K562 (cell line): ENCODE measurements around the gene TENM4. TPM values are rescaled to one million over a fixed set of nuclear protein-coding genes. Genes with fewer than 3 reads are reported as not detected.

Experiments
- ATAC-seq: fragments of 200-7000 bp; cut with Tn5 transposase; 3 replicates; pipeline ENCODE4 v1.9.1; 2020; ENCODE audit warnings: moderate library complexity
- BruUV-seq: library from RNA; stranded (reverse); fragments of 400-500 nt; replicated peaks from 2 replicates; lab custom pipeline; 2021; lab: Mats Ljungman, UMichigan
- CTCF ChIA-PET: fragments of 300-600 bp; formaldehyde crosslinking; extraction: SDS; loops from one replicate; lab custom pipeline; 2021; ENCODE audit warnings: low intra/inter-chr PET ratio; lab: Yijun Ruan, JAX
- POLR2A ChIA-PET: fragments of 300-600, 350-650 bp; sonication (Branson Sonifier 250); formaldehyde crosslinking; extraction: SDS; loops from one replicate; lab custom pipeline; 2021; ENCODE audit warnings: antibody characterized with exemption, inconsistent platforms; lab: Yijun Ruan, JAX
- DNase-seq, 4 experiments: peaks; one replicate each; pipeline versions ENCODE4 v3.0.0 to v3.0.0-alpha.2; 2011 to 2018; ENCODE audit warnings: low spot score in 3 of 4, mixed read lengths in 3 of 4; ENCODE audit errors: extremely low read depth in 1 of 4
- FAIRE-seq: peaks from 2 replicates; lab custom pipeline; 2011; peaks lifted over from hg19 to GRCh38; lab: Jason Lieb, UNC
- H2AFZ ChIP-seq: 2 replicates; pipeline ENCODE4 v1.6.0; 2011; ENCODE audit warnings: low read depth, low read length, control low read depth, inconsistent platforms
- H3K27ac ChIP-seq: fragments of 200-600 bp; 3 replicates; pipeline ENCODE4 v1.8.0; 2011; ENCODE audit warnings: low read depth, mild to moderate bottlenecking, control low read depth, inconsistent platforms, low read length, moderate library complexity, mixed read lengths; ENCODE audit errors: extremely low read depth
- H3K27me3 ChIP-seq, 2 experiments: fragments of 300-600 bp in 1 of 2; 2 replicates in 1 of 2; 3 replicates in 1 of 2; pipeline versions ENCODE4 v1.6.0 to v1.8.0; 2011; ENCODE audit warnings: inconsistent platforms in 2 of 2, low read length in 2 of 2, mild to moderate bottlenecking in 1 of 2, mixed read lengths in 1 of 2, moderate library complexity in 1 of 2; ENCODE audit not compliant: control insufficient read depth in 2 of 2, insufficient read depth in 2 of 2
- H3K36me3 ChIP-seq: fragments of 300-600 bp; 3 replicates; pipeline ENCODE4 v1.8.0; 2011; ENCODE audit warnings: mild to moderate bottlenecking, low read length, inconsistent platforms; ENCODE audit not compliant: control insufficient read depth, insufficient read depth
- H3K4me1 ChIP-seq, 2 experiments: fragments of 200-600 bp in 1 of 2; replicated peaks in 1 of 2; 2 replicates in 1 of 2; 3 replicates in 1 of 2; pipeline versions ENCODE4 v1.5.1 to v1.8.0; 2011; ENCODE audit warnings: inconsistent platforms in 2 of 2, low read length in 2 of 2, mild to moderate bottlenecking in 1 of 2, mixed read lengths in 1 of 2, moderate library complexity in 1 of 2; ENCODE audit not compliant: control insufficient read depth in 2 of 2, insufficient read depth in 2 of 2
- H3K4me2 ChIP-seq: 2 replicates; pipeline ENCODE4 v1.6.1; 2011; ENCODE audit warnings: low read length, control low read depth, inconsistent platforms, mixed read lengths; ENCODE audit not compliant: insufficient read depth
- H3K4me3 ChIP-seq: fragments of 200-600 bp; sonication (generic), shearing (Covaris generic); 2 replicates; pipeline ENCODE4 v1.5.1; 2016; ENCODE audit warnings: control low read depth, inconsistent platforms
- H3K79me2 ChIP-seq: fragments of 200-600 bp; 3 replicates; pipeline ENCODE4 v1.8.0; 2011; ENCODE audit warnings: low read length, inconsistent platforms; ENCODE audit not compliant: control insufficient read depth, insufficient read depth
- H3K9ac ChIP-seq, 2 experiments: 2 replicates each; pipeline versions ENCODE4 v1.6.0 to v1.6.1; 2011; ENCODE audit warnings: low read depth in 2 of 2, low read length in 2 of 2, control low read depth in 1 of 2, inconsistent platforms in 1 of 2, mild to moderate bottlenecking in 1 of 2, mixed read lengths in 1 of 2; ENCODE audit not compliant: insufficient read depth in 1 of 2
- H3K9me1 ChIP-seq: one replicate; pipeline ENCODE4 v1.6.0; 2011; ENCODE audit warnings: inconsistent platforms, mild to moderate bottlenecking, low read length, moderate library complexity; ENCODE audit not compliant: control insufficient read depth, insufficient read depth
- H3K9me3 ChIP-seq: replicated peaks from 2 replicates; pipeline ENCODE4 v1.5.1; 2011; ENCODE audit warnings: low read depth, low read length, inconsistent platforms; ENCODE audit not compliant: control insufficient read depth, insufficient read depth
- H4K20me1 ChIP-seq: replicated peaks from 2 replicates; pipeline ENCODE4 v1.6.1; 2011; ENCODE audit warnings: low read length, inconsistent platforms, mixed read lengths; ENCODE audit not compliant: control insufficient read depth, insufficient read depth
- CBFA2T2 ChIP-seq: fragments of 450-650 bp; conservative IDR thresholded peaks from 2 replicates; pipeline ENCODE4 v1.6.1; 2017; ENCODE audit warnings: mild to moderate bottlenecking
- HDAC8 ChIP-seq: fragments of 450-650 bp; IDR thresholded peaks from 2 replicates; pipeline ENCODE4 v1.6.1; 2016; ENCODE audit warnings: mild to moderate bottlenecking, missing genetic modification characterization, moderate library complexity, missing compliant biosample characterization
- RAD51 ChIP-seq: fragments of 450-650 bp; IDR thresholded peaks from 2 replicates; pipeline ENCODE4 v1.7.1; 2016; ENCODE audit warnings: low read depth, mild to moderate bottlenecking, borderline replicate concordance
- TOE1 ChIP-seq, 2 experiments: fragments of 450-650 bp in 1 of 2; sonication (generic) in 1 of 2; formaldehyde crosslinking in 1 of 2; IDR thresholded peaks; 2 replicates each; pipeline versions ENCODE4 v1.7.1 to v1.8.0; 2016 to 2022; ENCODE audit warnings: borderline replicate concordance in 2 of 2, mild to moderate bottlenecking in 2 of 2, antibody characterized with exemption in 1 of 2, inconsistent platforms in 1 of 2, low read depth in 1 of 2, missing genetic modification reagents in 1 of 2, moderate library complexity in 1 of 2
- USF2 ChIP-seq: sonication (generic); formaldehyde crosslinking; IDR thresholded peaks from 2 replicates; pipeline ENCODE4 v1.5.0; 2020; ENCODE audit warnings: missing genetic modification reagents
- WGBS: fragments of 100-300 bp; shearing (Covaris generic); methylation state at CpG from one replicate; pipeline ENCODE4 v1.1.6; 2016; ENCODE audit warnings: low coverage, mixed read lengths; ENCODE audit not compliant: insufficient coverage; ENCODE audit errors: missing lambda C conversion rate; 5-methylcytosine and 5-hydroxymethylcytosine counted together
- in situ Hi-C: fragments of 300-500 bp; cut with MboI; formaldehyde crosslinking; loops from 4 replicates; pipeline ENCODE4 v1.15.0; 2018; ENCODE audit warnings: inconsistent platforms, mixed read lengths
- intact Hi-C: fragments of 100-400 bp; cut with micrococcal nuclease; formaldehyde crosslinking; loops from 2 replicates; pipeline ENCODE4 v1.14.2; 2022
- polyA plus RNA-seq, 8 experiments: library from polyadenylated mRNA; depleted of rRNA in 4 of 8; stranded (reverse) in 5 of 8; unstranded in 3 of 8; fragments of >200 nt; fragmentation: Nextera tagmentation in 2 of 8; fragmentation: Illumina TruSeq in 1 of 8; extraction: Ambion mirVana in 2 of 8; extraction: Trizol in 1 of 8; gene quantifications; 2 replicates each; pipeline versions ENCODE4 v1.2.1 to v1.2.3, GENCODE V29; 2011 to 2014; ENCODE audit warnings: inconsistent platforms in 1 of 8, missing spikeins in 1 of 8
- total RNA-seq, 7 experiments: library from RNA; depleted of rRNA in 6 of 7; stranded (reverse); fragments of >200 nt in 6 of 7; fragmentation: Illumina TruSeq in 2 of 7; extraction: Trizol in 2 of 7; gene quantifications; 2 replicates each; pipeline versions ENCODE4 v1.2.1 to v1.2.3, GENCODE V29; 2011 to 2021; ENCODE audit warnings: low replicate concordance in 1 of 7
- TF ChIP-seq, protein P1 (sequence below): fragments of 450-650 bp; formaldehyde crosslinking; IDR thresholded peaks from 2 replicates; pipeline ENCODE4 v1.4.0; 2020; ENCODE audit warnings: mild to moderate bottlenecking, mixed read lengths
- TF ChIP-seq, protein P2 (sequence below): sonication (generic); formaldehyde crosslinking; IDR thresholded peaks from 2 replicates; pipeline ENCODE4 v1.4.0; 2020; ENCODE audit warnings: mild to moderate bottlenecking, missing genetic modification reagents

Gene TENM4
- total and polyA plus RNA-seq, 9 of the 15 experiments (the other 6 are each of a cell fraction or from before 2014, with no cell fraction given), result 0.16 TPM; not detected in 8

- in situ Hi-C loops, result no loop called here
- no peaks in the 10 kb centered on the region for H3K9me1 ChIP-seq
- WGBS, result 6% methylated on average over 9 of the region's 9 CpGs
- no peak overlapping the region for H3K9ac ChIP-seq
- H3K27me3 ChIP-seq, result peaks cover 13 to 65% of the 10 kb centered on the region in 2 experiments; a peak in 4 of 5 replicates
- H3K4me1 ChIP-seq, result peaks cover 0 to 3% of the 10 kb centered on the region in 2 experiments; a peak in 1 of 5 replicates
- CTCF ChIA-PET, result no interaction called here
- no peak overlapping the region for H3K4me2 ChIP-seq
- no peak overlapping the region for H3K4me3 ChIP-seq
- H3K36me3 ChIP-seq, result no peaks in the 10 kb centered on the region
- no peaks in the 10 kb centered on the region; the same call in 1 of the 2 replicates for H4K20me1 ChIP-seq
- FAIRE-seq, result no peak
- POLR2A ChIA-PET, result interaction anchor here (0.8 to 1.1 kb wide), 2 partner anchors 10 to 47 kb away, joined by 3 read pairs; no protein-coding TSS in a partner anchor
- TF ChIP-seq, protein P1, sequence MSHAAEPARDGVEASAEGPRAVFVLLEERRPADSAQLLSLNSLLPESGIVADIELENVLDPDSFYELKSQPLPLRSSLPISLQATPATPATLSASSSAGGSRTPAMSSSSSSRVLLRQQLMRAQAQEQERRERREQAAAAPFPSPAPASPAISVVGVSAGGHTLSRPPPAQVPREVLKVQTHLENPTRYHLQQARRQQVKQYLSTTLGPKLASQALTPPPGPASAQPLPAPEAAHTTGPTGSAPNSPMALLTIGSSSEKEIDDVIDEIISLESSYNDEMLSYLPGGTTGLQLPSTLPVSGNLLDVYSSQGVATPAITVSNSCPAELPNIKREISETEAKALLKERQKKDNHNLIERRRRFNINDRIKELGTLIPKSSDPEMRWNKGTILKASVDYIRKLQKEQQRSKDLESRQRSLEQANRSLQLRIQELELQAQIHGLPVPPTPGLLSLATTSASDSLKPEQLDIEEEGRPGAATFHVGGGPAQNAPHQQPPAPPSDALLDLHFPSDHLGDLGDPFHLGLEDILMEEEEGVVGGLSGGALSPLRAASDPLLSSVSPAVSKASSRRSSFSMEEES (CRISPR knock-in tag), result peak; percentile 91
- peak; percentile 78 for TF ChIP-seq RAD51
- peak; percentile 55 for TF ChIP-seq USF2 (CRISPR knock-in tag)
- 0 out of 2 replicates have a peak, but pooled peaks have one; percentile 41 for TF ChIP-seq TOE1 (IDR thresholded peaks at IDR 0.05; ENCODE audit: borderline replicate concordance)
- no peak for TF ChIP-seq TOE1 (CRISPR knock-in tag; IDR thresholded peaks at IDR 0.05; ENCODE audit: borderline replicate concordance, low read depth)
- TF ChIP-seq CBFA2T2, result peak; percentile 29
- TF ChIP-seq, protein P2, sequence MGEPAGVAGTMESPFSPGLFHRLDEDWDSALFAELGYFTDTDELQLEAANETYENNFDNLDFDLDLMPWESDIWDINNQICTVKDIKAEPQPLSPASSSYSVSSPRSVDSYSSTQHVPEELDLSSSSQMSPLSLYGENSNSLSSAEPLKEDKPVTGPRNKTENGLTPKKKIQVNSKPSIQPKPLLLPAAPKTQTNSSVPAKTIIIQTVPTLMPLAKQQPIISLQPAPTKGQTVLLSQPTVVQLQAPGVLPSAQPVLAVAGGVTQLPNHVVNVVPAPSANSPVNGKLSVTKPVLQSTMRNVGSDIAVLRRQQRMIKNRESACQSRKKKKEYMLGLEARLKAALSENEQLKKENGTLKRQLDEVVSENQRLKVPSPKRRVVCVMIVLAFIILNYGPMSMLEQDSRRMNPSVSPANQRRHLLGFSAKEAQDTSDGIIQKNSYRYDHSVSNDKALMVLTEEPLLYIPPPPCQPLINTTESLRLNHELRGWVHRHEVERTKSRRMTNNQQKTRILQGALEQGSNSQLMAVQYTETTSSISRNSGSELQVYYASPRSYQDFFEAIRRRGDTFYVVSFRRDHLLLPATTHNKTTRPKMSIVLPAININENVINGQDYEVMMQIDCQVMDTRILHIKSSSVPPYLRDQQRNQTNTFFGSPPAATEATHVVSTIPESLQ (CRISPR knock-in tag), result no peak
- TF ChIP-seq HDAC8 (tag), result no peak
- no peak for ATAC-seq
- no peak for DNase-seq
- H3K79me2 ChIP-seq, result no peaks in the 10 kb centered on the region
- intact Hi-C loops, result no loop called here
- no peak overlapping the region for H3K27ac ChIP-seq
- no peaks in the 10 kb centered on the region for H3K9me3 ChIP-seq
- no peak overlapping the region for H2AFZ ChIP-seq
- no TSS peak for BruUV-seq
Observed at GRCh38 chr11:78672850-78673620, 767.8 kb downstream of the TENM4 start.
